GM19467 (cell line): ENCODE measurements around the gene TMEM203.

Source experiments
- ATAC-seq: cut with Tn5 transposase; IDR thresholded peaks from one replicate; pipeline ENCODE4 v1.9.1; 2021; ENCODE audit warnings: mild to moderate bottlenecking, moderate library complexity; ENCODE audit not compliant: unreplicated experiment

Gene TMEM203

GRCh38 chr9:137182836-137183235 is 22.6 kb downstream of the TMEM203 start:
- ATAC-seq = no peak

GRCh38 chr9:137181680-137182079 is 23.8 kb downstream of the TMEM203 start:
- ATAC-seq = no peak

- no peak for ATAC-seq
Observed at GRCh38 chr9:137180491-137180890, 25.0 kb downstream of the TMEM203 start.

GRCh38 chr9:137179761-137180160 is 25.7 kb downstream of the TMEM203 start:
- no peak for ATAC-seq

- ATAC-seq = no peak
Observed at GRCh38 chr9:137178939-137179630, 26.4 kb downstream of the TMEM203 start.

- ATAC-seq = no peak
Observed at GRCh38 chr9:137178201-137178938, 27.1 kb downstream of the TMEM203 start.

GRCh38 chr9:137176302-137177182 is 28.9 kb downstream of the TMEM203 start:
- no peak for ATAC-seq

GRCh38 chr9:137175345-137175961 is 30.0 kb downstream of the TMEM203 start:
- no peak for ATAC-seq

GRCh38 chr9:137174722-137175293 is 30.6 kb downstream of the TMEM203 start:
- no peak for ATAC-seq

- ATAC-seq = no peak
Observed at GRCh38 chr9:137173796-137174664, 31.4 kb downstream of the TMEM203 start.

GRCh38 chr9:137172901-137173795 is 32.3 kb downstream of the TMEM203 start:
- no peak for ATAC-seq

GRCh38 chr9:137171149-137171900 is 34.1 kb downstream of the TMEM203 start:
- ATAC-seq = no peak

- no peak for ATAC-seq
Observed at GRCh38 chr9:137170486-137171148, 34.8 kb downstream of the TMEM203 start.

- no peak for ATAC-seq
Observed at GRCh38 chr9:137169896-137170358, 35.5 kb downstream of the TMEM203 start, which contains the start of gene LRRC26. LRRC26 (minus strand) TSS chr9:137170051; CDS start chr9:137169943, 108 bp downstream.

- no peak for ATAC-seq
Observed at GRCh38 chr9:137168904-137169856, 36.3 kb downstream of the TMEM203 start.

GRCh38 chr9:137168573-137168903 is 36.9 kb downstream of the TMEM203 start:
- no peak for ATAC-seq
